PC-3 (cell line): ENCODE measurements around the gene KCNC2. TPM values are rescaled to one million over a fixed set of nuclear protein-coding genes. Genes with fewer than 3 reads are reported as not detected.
A peak's percentile ranks its signal among the peaks of the same experiment; 100 is the strongest.

Experiments
- ATAC-seq: fragments of 200-7000 bp; cut with Tn5 transposase; 2 replicates; pipeline ENCODE4 v1.9.1; 2020; ENCODE audit warnings: mild to moderate bottlenecking, moderate library complexity
- BruUV-seq: library from RNA; stranded (reverse); fragments of 400-500 nt; replicated peaks from 2 replicates; lab custom pipeline; 2021; lab: Mats Ljungman, UMichigan
- CTCF ChIA-PET: fragments of 300-600 bp; sonication (Branson Sonifier 250); formaldehyde crosslinking; loops from one replicate; lab custom pipeline; 2022; ENCODE audit warnings: antibody characterized with exemption; lab: Charles Lee
- POLR2A ChIA-PET: fragments of 300-600 bp; sonication (Branson Sonifier 250); formaldehyde crosslinking; loops from one replicate; lab custom pipeline; 2022; ENCODE audit warnings: antibody characterized with exemption; ENCODE audit not compliant: unreplicated experiment; lab: Charles Lee
- DNase-seq: peaks from one replicate; pipeline ENCODE4 v3.0.0-alpha.2; 2015
- H2AFZ ChIP-seq: fragments of 300-600 bp; sonication (generic); 2 replicates; pipeline ENCODE4 v1.6.0; 2016; ENCODE audit warnings: antibody characterized with exemption, low read length
- H3F3A ChIP-seq: fragments of 300-600 bp; sonication (generic); one replicate; pipeline ENCODE4 v1.6.0; 2017; ENCODE audit warnings: antibody characterized with exemption, low read length, control low read depth, mild to moderate bottlenecking; ENCODE audit not compliant: unreplicated experiment
- H3K27ac ChIP-seq: fragments of 300-600 bp; sonication (generic); 2 replicates; pipeline ENCODE4 v1.5.1; 2016; ENCODE audit warnings: mild to moderate bottlenecking, low read length
- H3K27me3 ChIP-seq: fragments of 300-600 bp; sonication (generic); 2 replicates; pipeline ENCODE4 v1.6.1; 2016; ENCODE audit warnings: low read length, mixed read lengths
- H3K36me3 ChIP-seq: fragments of 300-600 bp; sonication (generic); 2 replicates; pipeline ENCODE4 v1.6.1; 2016; ENCODE audit warnings: low read depth, mixed run types, low read length, mixed read lengths
- H3K4me1 ChIP-seq: fragments of 300-600 bp; sonication (generic); 2 replicates; pipeline ENCODE4 v1.5.1; 2016; ENCODE audit warnings: low read length; ENCODE audit not compliant: insufficient read depth
- H3K4me2 ChIP-seq: fragments of 300-600 bp; sonication (generic); 2 replicates; pipeline ENCODE4 v1.6.0; 2016; ENCODE audit warnings: low read length
- H3K4me3 ChIP-seq: fragments of 300-600 bp; sonication (generic); 2 replicates; pipeline ENCODE4 v1.5.1; 2016; ENCODE audit warnings: mild to moderate bottlenecking, low read length, mixed read lengths
- H3K79me2 ChIP-seq: fragments of 300-600 bp; sonication (generic); 2 replicates; pipeline ENCODE4 v1.6.1; 2017; ENCODE audit warnings: low read length, mixed read lengths
- H3K9ac ChIP-seq: fragments of 300-600 bp; sonication (generic); 2 replicates; pipeline ENCODE4 v1.6.0; 2016; ENCODE audit warnings: mild to moderate bottlenecking, low read length
- H3K9me2 ChIP-seq: fragments of 300-600 bp; sonication (generic); replicated peaks from 2 replicates; pipeline ENCODE4 v1.6.1; 2016; ENCODE audit warnings: mixed run types, low read length, mixed read lengths
- H3K9me3 ChIP-seq: fragments of 300-600 bp; sonication (generic); 2 replicates; pipeline ENCODE4 v1.6.1; 2016; ENCODE audit warnings: low read length, mixed read lengths
- H4K20me1 ChIP-seq: fragments of 300-600 bp; sonication (generic); 2 replicates; pipeline ENCODE4 v1.6.1; 2016; ENCODE audit warnings: low read length, mixed read lengths
- EZH2 ChIP-seq: fragments of 300-600 bp; sonication (generic); IDR thresholded peaks from one replicate; pipeline ENCODE4 v1.6.1; 2017; ENCODE audit warnings: antibody characterized with exemption, mild to moderate bottlenecking, low read length; ENCODE audit not compliant: unreplicated experiment
- EZH2phosphoT487 ChIP-seq: fragments of 300-600 bp; sonication (generic); IDR thresholded peaks from 2 replicates; pipeline ENCODE4 v1.6.1; 2018; ENCODE audit warnings: mild to moderate bottlenecking, antibody characterized with exemption, low read length, borderline replicate concordance
- intact Hi-C: fragments of 100-400 bp; cut with micrococcal nuclease; formaldehyde crosslinking; loops from 2 replicates; pipeline ENCODE4 v1.9.0; 2023
- total RNA-seq: library from RNA; depleted of rRNA; stranded (reverse); fragments of >200 nt; gene quantifications from 2 replicates; pipeline ENCODE4 v1.2.3, GENCODE V29; 2014
- TF ChIP-seq, protein P1 (sequence below): fragments of 300-600 bp; sonication (generic); conservative IDR thresholded peaks from 2 replicates; pipeline ENCODE4 v1.5.1; 2017; ENCODE audit warnings: antibody characterized with exemption, low read depth, mild to moderate bottlenecking, low read length

KCNC2 gene
- total RNA-seq, 1 experiment from 2014 or later, result not detected

DNA sequence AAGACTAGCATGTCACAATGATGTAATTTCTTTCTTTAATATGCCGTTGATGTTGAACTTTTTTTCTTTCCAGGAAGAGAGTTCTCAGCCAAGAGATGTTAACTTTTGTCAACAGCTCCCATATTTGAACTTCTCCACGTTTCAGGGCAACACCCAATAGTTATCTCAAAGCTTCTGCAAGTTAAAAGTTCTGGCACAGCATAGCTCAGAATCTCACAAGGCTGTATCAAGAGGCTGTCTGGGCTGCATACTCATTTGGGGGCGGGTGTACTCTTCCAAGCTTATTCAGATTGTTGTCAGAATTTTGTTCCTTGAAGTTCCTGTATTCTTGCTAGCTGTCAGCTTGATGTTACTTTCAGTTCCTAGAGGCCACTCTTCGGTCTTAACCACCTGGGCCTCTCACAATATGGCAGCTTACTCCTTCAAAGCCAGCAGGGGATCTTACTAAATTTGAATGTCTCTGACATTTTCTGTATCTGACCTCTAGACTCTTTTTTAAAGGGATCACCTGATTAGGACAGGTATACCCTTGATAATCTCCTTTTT is 38.9 kb downstream of the KCNC2 start:
- DNase-seq (no peak), ATAC-seq (no peak)
- BruUV-seq, result no TSS peak
- POLR2A ChIA-PET, result no interaction called here
- intact Hi-C loops, result no loop called here
- H3K36me3 ChIP-seq, result no peaks in the 10 kb centered on the region
- no peaks in the 10 kb centered on the region for H3K9me2 ChIP-seq
- no peaks in the 10 kb centered on the region for H3K27me3 ChIP-seq
- H3F3A ChIP-seq, result no peaks in the 10 kb centered on the region
- H3K9me3 ChIP-seq, result no peaks in the 10 kb centered on the region
- TF ChIP-seq, protein P1, sequence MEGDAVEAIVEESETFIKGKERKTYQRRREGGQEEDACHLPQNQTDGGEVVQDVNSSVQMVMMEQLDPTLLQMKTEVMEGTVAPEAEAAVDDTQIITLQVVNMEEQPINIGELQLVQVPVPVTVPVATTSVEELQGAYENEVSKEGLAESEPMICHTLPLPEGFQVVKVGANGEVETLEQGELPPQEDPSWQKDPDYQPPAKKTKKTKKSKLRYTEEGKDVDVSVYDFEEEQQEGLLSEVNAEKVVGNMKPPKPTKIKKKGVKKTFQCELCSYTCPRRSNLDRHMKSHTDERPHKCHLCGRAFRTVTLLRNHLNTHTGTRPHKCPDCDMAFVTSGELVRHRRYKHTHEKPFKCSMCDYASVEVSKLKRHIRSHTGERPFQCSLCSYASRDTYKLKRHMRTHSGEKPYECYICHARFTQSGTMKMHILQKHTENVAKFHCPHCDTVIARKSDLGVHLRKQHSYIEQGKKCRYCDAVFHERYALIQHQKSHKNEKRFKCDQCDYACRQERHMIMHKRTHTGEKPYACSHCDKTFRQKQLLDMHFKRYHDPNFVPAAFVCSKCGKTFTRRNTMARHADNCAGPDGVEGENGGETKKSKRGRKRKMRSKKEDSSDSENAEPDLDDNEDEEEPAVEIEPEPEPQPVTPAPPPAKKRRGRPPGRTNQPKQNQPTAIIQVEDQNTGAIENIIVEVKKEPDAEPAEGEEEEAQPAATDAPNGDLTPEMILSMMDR, result no peak
- no peak for TF ChIP-seq EZH2
- TF ChIP-seq EZH2phosphoT487, result no peak
- CTCF ChIA-PET, result no interaction called here
- no peaks in the 10 kb centered on the region for H4K20me1 ChIP-seq
- 0 out of 2 replicates have a peak overlapping the region, but pooled peaks have one; percentile 18 for H2AFZ ChIP-seq
- H3K4me2 ChIP-seq, result no peak overlapping the region
- H3K4me1 ChIP-seq, result no peaks in the 10 kb centered on the region
- no peak overlapping the region for H3K9ac ChIP-seq
- H3K27ac ChIP-seq, result no peak overlapping the region
- no peak overlapping the region for H3K4me3 ChIP-seq
- H3K79me2 ChIP-seq, result no peaks in the 10 kb centered on the region

- Histone ChIP-seq H3K79me2 (no peaks in the 10 kb centered on the region), H2AFZ (no peak overlapping the region), H3K9me3 (no peaks in the 10 kb centered on the region), H3K27me3 (no peaks in the 10 kb centered on the region), H3K4me3 (no peak overlapping the region), H3K4me1 (no peaks in the 10 kb centered on the region), H3K9ac (no peak overlapping the region), H3F3A (no peaks in the 10 kb centered on the region), H4K20me1 (no peaks in the 10 kb centered on the region), H3K36me3 (no peaks in the 10 kb centered on the region), H3K9me2 (no peaks in the 10 kb centered on the region), H3K27ac (no peak overlapping the region), H3K4me2 (no peak overlapping the region)
- intact Hi-C loops, result loop anchor here (10.0 kb wide), 1 partner anchor 322 kb away; the partner anchor contains the start of gene GLIPR1
- DNase-seq (no peak), ATAC-seq (no peak)
- TF ChIP-seq, protein P1, result no peak
- no peak for TF ChIP-seq EZH2
- no peak for TF ChIP-seq EZH2phosphoT487
- no TSS peak for BruUV-seq
- CTCF ChIA-PET, result no interaction called here
- POLR2A ChIA-PET, result interaction anchor here (0.5 to 0.6 kb wide), 3 partner anchors 37 to 714 kb away, joined by 3 read pairs; no protein-coding TSS in a partner anchor
These were observed 46.8 kb downstream of the KCNC2 start for GRCh38 chr12:75162845-75163244.

GRCh38 chr12:75161488-75161887 is 48.2 kb downstream of the KCNC2 start:
- H3K27me3 ChIP-seq, result no peaks in the 10 kb centered on the region
- no peak for DNase-seq
- no peak overlapping the region for H3K4me2 ChIP-seq
- intact Hi-C loops, result loop anchor here (10.0 kb wide), 1 partner anchor 323 kb away; the partner anchor contains the start of gene GLIPR1
- TF ChIP-seq EZH2, result no peak
- TF ChIP-seq, protein P1, result no peak
- no peak for TF ChIP-seq EZH2phosphoT487
- no peak for ATAC-seq
- no peak overlapping the region for H3K9ac ChIP-seq
- no peak overlapping the region for H2AFZ ChIP-seq
- ChIA-PET CTCF (no interaction called here), POLR2A (no interaction called here)
- no peak overlapping the region for H3K4me3 ChIP-seq
- H3K9me3 ChIP-seq, result no peaks in the 10 kb centered on the region
- H4K20me1 ChIP-seq, result no peaks in the 10 kb centered on the region
- no peaks in the 10 kb centered on the region for H3K9me2 ChIP-seq
- H3K4me1 ChIP-seq, result no peaks in the 10 kb centered on the region
- H3K27ac ChIP-seq, result no peak overlapping the region
- H3F3A ChIP-seq, result no peaks in the 10 kb centered on the region
- BruUV-seq, result no TSS peak
- no peaks in the 10 kb centered on the region for H3K36me3 ChIP-seq
- H3K79me2 ChIP-seq, result no peaks in the 10 kb centered on the region
